GM15510 (cell line): ENCODE data around the gene PDE7B.

ENCODE experiments used
- POLR2A ChIP-seq: IDR thresholded peaks from 3 replicates; pipeline ENCODE4 v1.6.1; 2011; ENCODE audit warnings: borderline replicate concordance; ENCODE audit not compliant: insufficient read length; ENCODE audit errors: extremely low read depth

PDE7B gene

GRCh38 chr6:135970750-135971149 is 119.2 kb downstream of the PDE7B start:
- TF ChIP-seq POLR2A: no peak

- TF ChIP-seq POLR2A: no peak
Measured at GRCh38 chr6:135971351-135971750, 119.8 kb downstream of the PDE7B start.

DNA sequence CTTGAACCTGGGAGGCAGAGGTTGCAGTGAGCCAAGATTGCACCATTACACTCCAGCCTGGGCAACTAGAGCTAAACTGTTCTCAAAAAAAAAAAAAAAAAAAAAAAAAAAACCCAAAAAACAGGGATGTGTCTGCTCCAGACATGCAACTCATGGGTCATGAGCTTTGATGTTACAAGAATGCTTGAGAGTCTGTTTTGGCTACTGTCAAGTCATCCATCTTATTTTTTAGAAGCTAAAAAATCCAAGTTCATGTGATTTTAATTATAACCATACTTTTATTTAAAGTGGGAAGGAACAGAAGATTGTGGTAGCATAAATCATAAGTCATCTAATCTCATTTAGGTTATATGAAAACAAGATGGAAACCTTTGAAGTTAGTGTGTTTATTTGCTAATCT is 120.6 kb downstream of the PDE7B start:
- no peak for TF ChIP-seq POLR2A

DNA sequence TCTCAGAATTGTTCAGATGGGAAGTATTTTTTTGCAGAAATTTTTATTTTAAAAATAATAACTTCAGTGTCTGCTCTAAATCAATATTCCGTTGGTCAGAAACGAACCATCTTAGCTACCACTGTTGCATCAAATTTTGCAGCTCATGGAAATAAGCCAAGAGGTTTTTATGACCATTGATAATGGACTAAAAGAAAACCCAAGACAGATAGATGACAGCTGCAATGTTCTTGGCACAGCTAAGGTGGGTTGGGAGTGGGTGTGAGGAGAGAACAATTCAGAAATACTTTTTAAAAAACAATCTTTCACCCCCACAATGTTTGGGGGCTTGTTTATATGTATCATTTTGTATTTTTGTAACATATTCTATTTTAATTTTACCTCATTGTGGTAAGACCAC is 121.1 kb downstream of the PDE7B start:
- no peak for TF ChIP-seq POLR2A

GRCh38 chr6:135974426-135974825 is 122.9 kb downstream of the PDE7B start:
- TF ChIP-seq POLR2A: no peak

GRCh38 chr6:135976585-135976984 is 125.1 kb downstream of the PDE7B start:
- TF ChIP-seq POLR2A: no peak

DNA sequence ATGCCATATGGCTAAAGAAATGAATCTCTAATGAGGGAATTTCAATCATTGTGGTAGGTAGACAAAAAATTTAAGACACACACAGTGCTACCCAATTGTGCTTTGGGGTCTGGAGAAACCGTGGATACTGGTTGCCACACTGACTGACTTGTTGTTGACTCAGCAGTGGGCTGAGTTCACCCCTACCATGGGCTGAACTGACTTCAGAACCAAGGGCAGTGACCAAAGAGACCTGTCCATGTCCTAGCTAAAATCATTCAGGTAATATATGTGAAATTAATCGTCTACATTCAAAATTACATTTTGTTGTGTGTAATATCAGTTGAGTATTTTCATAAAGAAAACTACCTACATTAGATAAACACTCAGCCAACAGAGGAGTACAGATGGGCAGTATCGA is 131.6 kb downstream of the PDE7B start:
- no peak for TF ChIP-seq POLR2A

- TF ChIP-seq POLR2A: no peak
Measured at GRCh38 chr6:135983718-135984343, 132.3 kb downstream of the PDE7B start.

GRCh38 chr6:135985471-135985870 is 134.0 kb downstream of the PDE7B start:
- no peak for TF ChIP-seq POLR2A

DNA sequence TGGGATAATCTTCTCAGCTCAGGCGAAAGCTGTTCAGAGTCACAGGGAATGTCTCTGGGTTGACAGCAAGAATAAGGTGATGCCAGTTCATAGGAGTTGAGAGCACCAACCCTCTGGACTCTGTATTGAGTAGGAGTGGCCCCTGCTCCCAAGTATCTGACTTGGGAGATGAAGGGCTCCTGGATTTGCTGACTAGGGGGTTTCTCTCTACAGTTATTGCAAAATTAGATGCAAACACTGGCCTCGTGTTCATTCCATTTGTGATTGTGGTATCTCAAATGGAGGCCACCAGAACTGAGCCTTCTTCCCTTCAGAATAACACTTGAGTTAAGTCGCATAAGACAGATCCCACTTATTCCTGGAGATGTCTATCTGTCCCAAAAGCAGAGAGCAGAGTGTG is 135.7 kb downstream of the PDE7B start:
- no peak for TF ChIP-seq POLR2A

DNA sequence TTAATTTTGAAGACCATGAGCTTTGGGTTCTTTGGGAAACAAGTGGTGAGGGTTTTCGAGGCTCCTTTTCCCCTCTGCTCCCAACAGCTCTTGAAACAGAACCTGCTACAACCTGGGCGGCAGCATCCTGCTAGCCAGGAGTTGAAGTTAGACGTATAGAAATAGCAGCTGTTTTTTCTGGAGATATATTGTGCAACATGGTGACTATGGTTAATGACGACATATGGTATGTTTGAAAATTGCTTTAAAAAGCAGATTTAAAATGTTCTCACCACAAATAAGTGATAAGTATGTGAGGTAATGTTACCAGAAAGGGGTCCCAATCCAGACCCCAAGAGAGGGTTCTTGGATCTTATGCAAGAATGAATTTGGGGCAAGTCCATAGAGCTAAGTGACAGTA is 138.9 kb downstream of the PDE7B start:
- TF ChIP-seq POLR2A: no peak

DNA sequence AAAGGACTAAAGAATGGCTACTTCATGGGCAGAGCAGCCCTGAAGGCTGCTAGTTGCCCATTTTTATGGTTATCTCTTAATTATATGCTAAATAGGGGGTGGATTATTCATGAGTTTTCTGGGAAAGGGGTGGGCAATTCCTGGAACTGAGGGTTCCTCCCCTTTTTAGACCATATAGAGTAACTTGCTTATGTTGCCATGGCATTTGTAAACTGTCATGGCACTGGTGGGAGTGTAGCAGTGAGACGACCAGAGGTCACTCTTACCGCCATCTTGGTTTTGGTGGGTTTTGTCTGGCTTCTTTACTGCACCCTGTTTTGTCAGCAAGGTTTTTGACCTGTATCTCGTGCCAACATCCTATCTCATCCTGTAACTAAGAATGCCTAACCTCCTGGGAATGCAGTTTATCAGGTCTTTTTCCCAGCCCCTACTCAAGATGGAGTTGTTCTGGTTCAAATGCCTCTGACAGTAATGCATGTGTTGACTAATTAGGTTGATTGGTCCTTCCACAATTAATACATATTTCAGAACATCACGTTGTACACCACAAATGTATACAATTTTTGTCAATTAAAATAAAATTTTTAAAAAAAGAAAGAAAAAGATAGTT is 139.5 kb downstream of the PDE7B start:
- TF ChIP-seq POLR2A: no peak

DNA sequence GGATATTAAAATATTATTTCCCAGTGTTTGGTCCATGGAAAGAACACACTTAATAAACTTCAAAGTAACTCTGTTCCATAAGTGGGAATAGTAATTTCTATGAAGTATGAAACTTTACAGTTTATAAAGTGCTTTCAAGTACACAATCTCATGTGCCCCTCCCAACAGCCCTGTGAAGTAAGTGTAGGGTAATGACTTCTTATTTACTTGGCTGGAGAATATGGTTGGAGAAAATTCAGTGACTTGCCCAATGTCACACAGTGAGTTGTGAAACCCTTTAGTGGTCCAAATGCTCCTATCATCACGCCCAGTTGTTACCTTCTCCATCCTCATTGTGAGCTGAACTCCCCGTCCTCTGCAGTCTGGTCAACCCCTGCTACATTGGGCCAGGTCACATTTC is 141.2 kb downstream of the PDE7B start:
- TF ChIP-seq POLR2A: no peak

DNA sequence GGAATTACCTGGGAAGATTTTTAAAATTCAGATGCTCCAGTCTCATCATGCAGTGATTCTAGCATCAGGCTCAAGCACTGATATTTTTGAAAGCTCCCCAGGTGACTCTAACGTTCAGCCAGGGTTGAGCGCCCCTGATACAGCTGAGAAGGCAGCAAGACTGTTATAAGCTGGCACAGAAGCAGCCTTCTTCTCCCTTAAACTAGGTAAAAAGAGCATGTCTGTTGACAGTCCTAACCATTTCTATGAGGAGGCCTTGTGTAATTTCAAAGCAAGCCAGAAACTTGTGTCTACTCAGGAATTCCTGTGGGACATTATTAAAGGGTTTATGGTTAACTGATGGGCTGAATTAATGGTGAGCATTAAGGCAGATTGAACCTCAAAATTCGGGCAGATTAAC is 141.9 kb downstream of the PDE7B start:
- TF ChIP-seq POLR2A: no peak

GRCh38 chr6:135994857-135995544 is 143.5 kb downstream of the PDE7B start:
- TF ChIP-seq POLR2A: no peak

- no peak for TF ChIP-seq POLR2A
Measured at GRCh38 chr6:135995545-135995898, 144.0 kb downstream of the PDE7B start.
